DMS153 treated with DMSO at 0.1 percent for 48 hours (cell line): ENCODE data around the gene HEPN1.

Experiments
- DNase-seq: peaks from one replicate; lab custom pipeline; 2025; ENCODE audit not compliant: unreplicated experiment; lab: John Stamatoyannopoulos, UW

Gene HEPN1

DNA sequence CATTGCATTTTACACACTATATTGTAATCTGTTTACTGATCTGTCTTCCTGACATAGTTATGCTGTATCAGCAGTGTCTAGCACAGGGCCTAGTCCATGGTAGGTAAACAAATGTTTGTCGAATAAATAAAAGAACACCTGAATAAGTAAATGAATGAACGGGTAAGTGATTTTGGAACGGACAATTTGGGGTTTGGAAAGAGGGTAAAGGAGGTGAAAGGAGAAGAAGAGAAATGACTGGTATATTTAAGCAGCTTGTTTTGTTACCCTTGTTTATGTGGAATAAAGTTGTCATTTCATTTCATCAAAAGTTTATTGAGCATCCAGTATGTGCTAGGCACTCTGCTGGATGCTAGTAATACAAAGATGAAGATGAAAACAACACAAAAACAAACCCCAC lies at the start of gene HEPN1:
HEPN1 (plus strand) TSS at position 301 of the 400 bp plus-strand sequence.
- DNase-seq: no peak

DNA sequence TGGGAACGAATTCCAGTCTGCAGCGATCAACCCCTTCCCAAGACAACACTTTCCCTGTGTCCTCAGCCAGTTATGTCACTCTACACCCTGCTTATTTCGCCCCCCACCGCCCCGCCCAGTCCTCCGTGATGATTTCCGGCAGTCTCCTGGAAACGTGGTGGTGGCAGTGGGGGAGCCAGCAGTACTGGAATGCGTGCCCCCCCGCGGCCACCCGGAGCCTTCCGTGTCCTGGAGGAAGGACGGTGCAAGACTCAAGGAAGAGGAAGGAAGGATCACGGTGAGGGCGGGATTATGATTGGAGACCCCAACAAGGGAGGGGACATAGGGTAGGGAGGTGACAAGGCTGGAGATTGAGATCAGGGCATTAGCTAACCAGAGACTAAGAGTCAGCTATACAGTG lies 49.7 kb upstream of the HEPN1 start:
- no peak for DNase-seq

DNA sequence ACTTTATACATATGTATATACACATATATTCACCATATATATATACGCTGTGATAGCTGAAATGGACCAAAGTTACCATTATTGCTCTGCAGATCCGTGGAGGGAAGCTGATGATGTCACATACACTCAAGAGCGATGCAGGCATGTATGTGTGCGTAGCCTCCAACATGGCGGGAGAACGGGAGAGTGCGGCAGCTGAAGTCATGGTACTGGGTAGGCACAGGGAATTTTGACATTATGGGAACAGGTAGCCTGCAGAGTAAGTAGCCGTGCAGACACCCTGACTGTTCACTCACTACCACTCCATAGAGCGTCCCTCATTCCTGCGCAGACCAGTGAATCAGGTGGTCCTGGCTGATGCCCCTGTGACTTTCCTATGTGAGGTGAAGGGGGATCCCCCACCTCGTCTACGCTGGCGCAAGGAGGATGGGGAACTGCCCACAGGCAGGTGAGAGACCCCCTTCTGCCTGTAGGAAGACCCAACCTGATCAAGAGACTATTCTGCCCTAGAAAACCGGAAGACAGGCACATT lies 49.1 kb upstream of the HEPN1 start:
- no peak for DNase-seq

DNA sequence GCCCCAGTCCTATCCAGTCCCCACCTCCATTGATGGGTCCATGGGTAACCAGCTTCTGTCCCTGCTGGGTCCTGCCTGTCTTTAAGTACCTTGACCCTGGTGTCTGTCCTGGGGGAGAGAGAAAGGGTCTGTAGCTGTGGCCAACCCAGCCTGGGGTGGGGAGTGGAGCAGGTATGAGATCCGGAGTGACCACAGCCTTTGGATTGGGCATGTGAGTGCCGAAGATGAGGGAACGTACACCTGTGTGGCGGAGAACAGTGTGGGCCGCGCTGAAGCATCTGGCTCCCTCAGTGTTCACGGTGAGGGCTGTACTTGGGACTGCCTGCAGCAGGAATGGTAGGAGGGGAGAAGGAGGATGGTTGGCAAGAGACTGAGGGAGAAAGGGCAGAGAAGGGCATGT lies 48.6 kb upstream of the HEPN1 start:
- no peak for DNase-seq

DNA sequence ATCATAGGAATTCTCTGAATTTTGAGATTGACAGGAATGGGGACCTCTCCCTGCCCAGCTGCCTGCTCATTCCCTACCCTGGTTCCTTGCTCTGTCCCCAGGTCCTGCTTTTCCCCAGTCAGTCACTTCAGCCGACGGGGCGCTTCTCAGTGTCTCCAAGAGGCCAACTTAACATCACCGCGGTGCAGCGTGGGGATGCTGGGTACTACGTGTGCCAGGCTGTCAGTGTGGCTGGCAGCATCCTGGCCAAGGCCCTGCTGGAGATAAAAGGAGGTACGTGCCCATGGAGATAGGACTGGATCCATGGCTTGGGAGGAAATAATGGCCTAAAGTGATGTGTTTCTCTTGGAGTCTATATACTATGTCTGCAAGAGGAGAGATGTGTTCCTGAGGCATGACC lies 46.8 kb upstream of the HEPN1 start:
- DNase-seq: no peak

DNA sequence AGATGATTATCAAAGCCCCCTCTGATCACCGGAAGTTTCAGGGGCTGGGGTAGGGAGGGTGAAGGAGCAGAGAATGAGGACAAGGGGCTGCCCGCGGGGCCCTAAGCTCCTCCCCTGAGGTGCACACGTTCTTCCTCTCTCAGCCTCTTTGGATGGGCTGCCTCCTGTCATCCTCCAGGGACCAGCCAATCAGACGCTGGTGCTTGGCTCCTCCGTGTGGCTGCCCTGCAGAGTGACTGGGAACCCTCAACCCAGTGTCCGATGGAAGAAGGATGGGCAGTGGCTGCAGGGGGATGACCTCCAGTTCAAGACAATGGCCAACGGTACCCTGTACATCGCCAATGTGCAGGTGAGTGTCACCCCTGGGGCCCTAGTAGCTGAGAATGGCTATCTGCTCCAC lies 46.3 kb upstream of the HEPN1 start:
- DNase-seq: no peak

DNA sequence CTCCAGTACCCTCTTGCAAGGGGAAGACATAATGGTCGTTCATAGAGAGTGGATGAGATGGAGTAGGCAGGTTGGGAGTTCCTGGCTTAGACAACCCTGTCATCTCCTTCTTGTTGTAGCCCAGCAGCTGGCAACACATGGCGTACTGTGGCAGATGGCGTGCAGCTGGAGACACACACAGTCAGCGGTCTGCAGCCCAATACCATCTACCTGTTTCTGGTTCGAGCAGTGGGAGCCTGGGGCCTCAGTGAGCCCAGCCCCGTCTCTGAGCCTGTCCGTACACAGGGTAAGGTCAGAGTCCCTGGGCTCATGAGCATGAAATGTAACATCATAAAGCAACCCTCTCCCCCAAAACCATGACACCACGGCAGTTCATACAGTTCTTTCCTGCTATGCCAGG lies 45.1 kb upstream of the HEPN1 start:
- no peak for DNase-seq

DNA sequence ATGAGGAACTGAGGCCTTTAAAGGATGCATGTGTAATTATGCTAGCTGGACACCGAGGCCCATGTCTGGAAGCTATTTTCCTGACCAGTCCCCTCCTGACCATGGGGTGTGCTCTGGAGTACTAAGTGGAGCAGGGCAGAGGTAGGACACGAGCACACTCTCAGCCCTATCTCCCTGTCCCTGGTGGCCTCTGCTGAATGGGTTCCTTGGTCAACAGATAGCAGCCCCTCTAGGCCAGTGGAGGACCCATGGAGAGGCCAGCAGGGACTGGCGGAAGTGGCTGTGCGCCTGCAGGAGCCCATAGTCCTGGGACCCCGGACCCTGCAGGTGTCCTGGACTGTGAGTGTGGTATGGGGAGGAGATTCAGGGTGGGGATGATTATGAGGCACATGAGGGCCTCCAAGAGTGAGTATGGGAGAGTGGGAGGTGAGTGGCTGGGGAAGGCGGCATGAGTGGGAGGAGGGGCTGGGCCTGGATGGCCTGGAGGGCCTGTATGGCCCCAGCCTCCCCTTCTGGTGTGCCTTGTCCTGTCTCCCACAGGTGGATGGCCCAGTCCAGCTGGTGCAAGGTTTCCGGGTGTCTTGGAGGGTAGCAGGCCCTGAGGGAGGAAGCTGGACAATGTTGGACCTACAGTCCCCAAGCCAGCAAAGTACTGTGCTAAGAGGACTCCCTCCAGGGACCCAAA lies 44.3 kb upstream of the HEPN1 start:
- DNase-seq: no peak

DNA sequence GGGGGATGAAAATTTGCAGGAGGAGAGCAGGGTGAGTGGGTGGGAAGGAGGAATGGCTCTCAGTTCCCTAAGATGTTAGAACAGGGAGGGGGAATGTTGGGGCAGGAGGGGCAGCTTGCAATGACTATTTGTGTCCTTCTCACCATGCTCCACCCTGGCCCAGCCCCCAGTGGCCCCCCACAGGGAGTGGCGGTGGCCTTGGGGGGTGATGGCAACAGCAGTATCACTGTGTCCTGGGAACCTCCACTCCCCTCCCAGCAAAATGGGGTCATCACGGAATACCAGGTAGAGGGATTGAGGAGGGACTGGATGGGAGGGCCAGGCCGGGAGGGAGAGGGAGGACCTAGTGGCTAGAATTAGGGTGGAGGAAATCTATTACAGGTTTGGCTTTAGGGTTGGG lies 43.6 kb upstream of the HEPN1 start:
- DNase-seq: no peak

DNA sequence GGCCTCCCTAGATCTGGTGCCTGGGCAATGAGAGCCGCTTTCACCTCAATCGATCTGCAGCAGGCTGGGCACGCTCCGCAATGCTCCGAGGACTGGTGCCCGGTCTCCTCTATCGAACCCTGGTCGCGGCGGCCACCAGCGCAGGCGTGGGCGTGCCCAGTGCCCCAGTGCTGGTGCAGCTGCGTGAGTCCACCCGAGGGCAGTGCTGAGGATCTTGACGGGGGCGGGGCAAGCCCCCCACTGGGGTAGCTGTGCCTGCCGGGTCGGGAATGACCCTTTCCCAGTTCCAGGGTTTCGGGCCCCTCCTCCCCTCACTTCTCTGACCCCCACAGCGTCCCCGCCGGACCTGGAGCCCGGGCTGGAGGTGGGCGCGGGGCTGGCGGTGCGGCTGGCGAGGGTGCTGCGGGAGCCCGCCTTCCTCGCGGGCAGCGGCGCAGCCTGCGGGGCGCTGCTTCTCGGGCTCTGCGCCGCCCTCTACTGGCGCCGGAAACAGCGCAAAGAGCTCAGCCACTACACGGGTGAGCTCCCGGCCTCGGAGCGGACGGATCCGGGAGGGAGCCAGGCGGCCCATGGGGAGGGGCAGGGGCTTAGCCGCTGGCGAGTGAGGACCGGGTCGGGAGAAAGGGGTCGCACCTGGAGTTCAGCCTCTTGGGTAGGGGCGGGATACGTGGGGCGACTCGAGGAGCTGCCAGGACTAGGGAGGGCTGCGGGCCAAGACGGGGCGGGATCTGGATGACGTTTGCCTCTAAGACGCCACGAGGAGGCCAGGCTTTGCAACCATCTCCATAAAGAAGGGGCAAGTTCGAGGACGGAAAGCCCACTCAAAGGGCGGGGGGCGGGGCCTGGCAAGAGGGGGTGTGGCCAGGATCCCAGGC lies 42.9 kb upstream of the HEPN1 start:
- peak; percentile 34 for DNase-seq

DNA sequence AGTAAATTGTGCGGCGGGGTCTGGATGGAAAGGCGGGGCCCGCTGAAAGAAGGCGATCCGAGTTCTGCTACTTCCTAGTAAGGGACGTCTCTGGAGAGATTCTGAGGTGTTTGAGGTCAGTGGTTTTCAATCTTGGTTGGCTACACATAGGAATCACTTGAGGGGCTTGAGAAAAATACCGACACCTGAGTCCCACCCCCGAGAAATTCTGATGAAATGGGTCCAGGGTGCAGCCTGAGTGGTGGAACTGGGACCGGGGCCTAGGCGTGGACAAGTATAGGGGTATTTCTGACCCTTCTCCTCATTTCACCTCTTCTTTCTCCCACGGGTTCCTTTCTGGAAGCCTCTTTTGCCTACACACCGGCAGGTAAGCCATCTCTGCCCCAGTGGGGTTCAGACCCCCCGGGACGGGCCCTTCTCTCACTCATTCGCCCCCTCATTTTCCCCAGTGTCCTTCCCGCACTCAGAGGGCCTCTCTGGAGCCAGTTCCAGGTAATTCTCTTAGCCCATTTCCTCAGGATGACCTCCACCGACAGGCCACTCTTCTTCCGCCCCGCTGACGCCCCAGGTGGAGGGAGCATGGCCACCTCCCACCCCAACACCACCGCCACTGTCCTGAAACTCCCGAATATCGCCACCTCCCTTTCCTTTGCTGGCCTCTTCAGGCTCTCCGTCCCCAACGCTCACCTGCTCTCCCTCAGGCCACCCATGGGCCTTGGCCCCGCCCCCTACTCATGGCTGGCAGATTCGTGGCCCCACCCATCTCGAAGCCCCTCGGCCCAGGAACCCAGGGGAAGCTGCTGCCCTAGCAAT lies 42.0 kb upstream of the HEPN1 start:
- DNase-seq: no peak

DNA sequence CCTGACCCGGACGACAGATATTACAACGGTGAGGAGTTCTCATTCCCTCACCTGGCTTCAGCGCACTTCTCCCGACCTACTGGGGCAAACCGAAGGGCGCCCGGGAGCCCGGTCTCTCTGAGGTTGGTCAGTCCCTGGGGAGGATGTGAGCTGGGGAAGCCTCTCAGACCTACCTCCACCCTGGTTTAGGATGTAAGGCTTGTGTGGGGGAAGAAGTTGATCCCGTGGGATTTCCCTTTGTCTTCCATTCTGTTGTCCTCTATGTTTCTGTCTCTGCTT lies 41.5 kb upstream of the HEPN1 start:
- DNase-seq: no peak

DNA sequence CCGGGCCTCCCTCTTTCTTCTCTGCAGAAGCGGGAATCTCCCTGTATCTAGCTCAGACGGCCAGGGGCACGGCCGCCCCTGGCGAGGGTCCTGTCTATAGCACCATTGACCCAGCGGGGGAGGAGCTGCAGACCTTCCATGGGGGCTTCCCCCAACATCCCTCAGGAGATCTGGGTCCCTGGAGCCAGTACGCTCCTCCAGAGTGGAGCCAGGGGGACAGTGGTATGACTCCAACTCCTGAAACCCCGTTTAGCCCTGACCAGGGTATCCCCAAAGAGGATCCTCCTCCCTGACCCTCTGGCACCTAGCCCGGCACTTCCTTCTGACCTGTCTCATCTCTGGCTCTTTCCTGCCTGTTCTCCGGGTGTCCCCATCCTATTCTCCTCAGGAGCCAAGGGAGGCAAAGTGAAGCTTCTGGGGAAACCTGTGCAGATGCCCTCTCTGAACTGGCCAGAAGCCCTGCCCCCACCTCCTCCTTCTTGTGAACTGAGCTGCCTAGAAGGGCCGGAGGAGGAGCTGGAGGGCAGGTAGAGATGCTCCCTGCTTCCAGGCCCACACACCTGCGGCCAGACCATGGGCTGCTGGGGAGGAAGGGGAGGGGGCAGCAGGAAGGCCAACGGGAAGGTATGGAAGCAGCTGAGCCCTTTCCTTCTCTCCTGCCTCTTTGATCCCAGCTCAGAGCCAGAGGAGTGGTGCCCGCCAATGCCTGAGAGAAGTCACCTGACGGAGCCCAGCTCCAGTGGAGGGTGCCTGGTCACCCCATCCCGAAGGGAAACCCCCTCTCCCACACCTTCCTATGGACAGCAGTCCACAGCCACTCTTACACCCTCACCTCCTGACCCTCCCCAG lies 40.9 kb upstream of the HEPN1 start:
- DNase-seq: no peak

DNA sequence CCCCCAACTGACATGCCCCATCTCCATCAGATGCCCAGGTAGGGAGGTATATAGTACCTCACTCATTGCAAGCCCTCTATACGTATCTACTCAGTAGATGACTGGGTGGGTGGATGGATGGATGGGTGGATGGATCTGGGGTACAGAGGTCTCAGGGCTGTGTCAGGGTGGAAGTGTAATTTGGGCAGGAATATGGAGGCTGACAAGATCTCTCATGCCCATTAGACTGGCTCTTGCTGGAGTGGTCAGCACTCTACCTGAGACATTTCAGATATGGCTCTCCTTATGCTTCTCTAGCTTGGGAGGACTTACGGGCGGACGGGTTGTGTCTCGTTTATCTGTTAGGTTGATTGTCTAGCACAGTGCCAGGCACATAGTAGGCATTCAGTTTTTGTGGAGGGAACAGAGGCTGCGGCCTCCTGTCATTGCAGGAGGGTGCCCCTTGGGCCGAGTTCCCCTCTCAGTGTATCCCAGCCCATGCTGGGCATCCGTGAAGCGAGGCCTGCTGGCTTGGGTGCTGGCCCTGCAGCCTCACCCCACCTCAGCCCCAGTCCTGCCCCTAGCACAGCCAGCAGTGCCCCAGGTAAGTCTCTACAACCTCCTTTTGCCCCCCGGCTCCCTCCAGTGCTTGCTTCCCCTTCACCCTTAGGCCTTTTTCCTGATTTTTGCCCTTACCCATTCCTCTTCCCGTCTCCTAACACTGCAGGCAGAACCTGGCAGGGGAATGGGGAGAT lies 40.1 kb upstream of the HEPN1 start:
- DNase-seq: no peak

DNA sequence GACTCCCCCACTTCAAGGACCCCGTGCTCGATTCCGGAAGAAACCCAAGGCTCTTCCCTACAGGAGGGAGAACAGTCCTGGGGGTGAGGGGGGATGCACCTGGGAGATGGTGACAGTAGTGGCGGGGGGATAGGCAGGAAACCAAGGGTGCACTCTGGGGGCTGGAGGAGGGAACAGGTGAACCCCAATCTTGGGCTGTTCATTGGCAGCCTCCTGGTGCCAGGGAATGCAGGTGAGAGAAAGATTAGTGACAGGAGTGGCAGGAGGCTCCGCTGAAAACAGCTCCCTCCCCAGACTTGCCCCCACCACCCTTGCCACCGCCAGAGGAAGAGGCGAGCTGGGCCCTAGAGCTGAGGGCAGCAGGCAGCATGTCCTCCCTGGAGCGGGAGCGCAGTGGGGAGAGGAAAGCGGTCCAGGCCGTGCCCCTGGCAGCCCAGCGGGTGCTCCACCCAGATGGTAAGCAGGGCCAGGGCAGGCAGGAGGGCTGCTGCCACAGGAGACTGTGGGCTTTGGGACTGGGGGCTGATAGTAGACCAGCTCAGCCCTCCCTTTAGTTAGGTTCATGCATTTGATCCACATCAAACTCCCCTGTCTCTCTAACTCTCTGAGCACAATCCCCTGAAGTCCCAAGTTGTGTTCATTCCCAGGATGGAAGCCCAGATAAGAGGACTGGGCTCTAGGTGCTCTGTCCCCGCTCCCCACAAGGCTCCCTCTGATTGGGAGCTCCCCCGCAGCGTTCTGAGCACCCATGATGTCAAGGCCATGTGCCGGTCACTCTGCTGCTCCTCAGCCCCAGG lies 39.4 kb upstream of the HEPN1 start:
- DNase-seq: no peak

DNA sequence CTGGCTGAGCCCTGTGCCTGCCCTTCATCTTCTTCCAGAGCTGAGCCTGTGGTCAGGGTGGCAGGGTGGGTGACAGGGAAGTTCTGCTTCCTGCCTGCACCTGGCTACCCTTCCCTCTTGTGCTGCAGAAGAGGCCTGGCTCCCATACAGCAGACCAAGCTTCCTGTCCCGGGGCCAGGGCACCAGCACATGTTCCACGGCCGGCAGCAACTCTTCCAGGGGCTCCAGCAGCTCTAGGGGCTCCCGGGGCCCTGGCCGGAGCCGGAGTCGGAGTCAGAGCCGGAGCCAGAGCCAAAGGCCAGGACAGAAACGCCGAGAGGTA lies 38.8 kb upstream of the HEPN1 start:
- no peak for DNase-seq

DNA sequence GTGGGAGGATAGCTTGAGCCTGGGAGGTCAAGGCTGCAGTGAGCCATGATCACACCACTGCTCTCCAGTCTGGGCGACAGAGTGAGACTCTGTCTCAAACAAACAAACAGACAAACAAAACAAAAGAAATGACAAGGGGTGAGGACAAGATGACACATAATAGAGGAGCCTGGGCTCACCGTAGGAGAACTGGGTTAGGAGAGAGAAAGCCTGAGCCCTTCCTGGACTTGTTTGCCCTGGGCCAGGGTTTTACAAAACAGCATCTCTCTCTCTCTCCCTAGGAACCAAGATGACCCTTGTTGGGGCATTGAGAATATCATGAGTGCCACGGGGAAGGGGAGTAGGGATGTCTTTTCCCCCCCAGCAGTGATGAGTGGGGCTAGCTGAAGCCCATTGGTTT lies 38.1 kb upstream of the HEPN1 start:
- no peak for DNase-seq

DNA sequence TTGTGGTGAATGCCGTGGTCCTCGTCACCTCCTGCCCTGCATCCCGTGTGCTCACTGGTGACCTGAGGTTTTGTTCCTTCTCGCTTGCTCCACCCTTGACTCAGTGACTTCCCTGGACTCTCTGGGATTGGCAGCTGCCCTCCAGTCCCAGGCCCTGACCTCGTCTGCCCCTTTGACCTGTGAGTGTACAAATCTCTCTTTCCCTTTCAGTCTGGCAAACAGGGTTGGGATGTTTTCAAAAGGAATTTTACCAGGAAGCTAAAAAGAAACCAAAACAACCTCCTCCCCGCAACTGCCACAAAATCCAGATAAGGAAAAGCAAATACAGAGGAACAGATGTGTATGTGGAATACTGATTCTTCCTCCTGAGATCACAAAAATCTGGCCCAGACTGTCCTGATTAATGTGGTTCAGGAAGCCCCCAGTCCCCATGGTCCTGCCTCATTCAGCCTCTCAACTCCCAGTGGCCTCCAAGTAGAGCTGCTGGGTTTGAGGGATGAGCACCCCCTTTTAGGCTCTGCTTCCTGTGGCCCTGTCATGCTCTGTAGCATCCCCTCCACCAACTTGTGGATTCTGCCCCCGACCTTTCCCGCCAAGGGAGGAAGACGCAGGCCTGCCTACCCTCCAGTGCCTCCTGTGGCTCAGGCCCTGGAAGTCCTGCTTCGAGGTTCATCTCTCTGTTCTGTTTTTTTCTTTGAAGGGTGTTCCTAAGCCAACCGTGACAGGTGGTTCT lies 36.5 kb upstream of the HEPN1 start:
- no peak for DNase-seq

DNA sequence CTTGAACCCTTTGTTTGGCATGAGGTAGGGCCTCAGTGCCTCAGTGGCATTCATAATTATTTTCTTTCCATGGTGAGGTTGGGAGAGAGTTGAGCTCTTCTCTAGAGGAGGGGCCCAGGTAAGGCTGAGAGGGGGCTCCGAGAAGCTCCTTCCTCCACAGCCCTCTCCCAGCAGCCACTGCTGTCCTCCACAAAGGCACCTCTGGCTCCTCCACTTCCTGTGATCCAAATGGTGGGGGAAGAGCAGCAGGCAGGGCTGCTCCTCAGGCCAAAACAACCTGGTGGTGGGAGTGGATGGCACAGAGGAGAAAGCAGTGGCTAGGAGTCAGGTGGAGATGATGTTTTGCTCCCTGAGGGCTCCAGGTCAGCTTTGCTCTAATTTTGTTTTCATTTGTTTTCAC lies 34.7 kb upstream of the HEPN1 start:
- no peak for DNase-seq
